Measurements from ENCODE around the gene CTTNBP2. TPM values are rescaled to one million over a fixed set of nuclear protein-coding genes. Genes with fewer than 3 reads are reported as not detected.

CTTNBP2 gene
- polyA plus RNA-seq, 2 of the 4 experiments (the other 2 are of a cell fraction), result 0.18 to 0.25 TPM

GRCh38 chr7:117762055-117762454 lies 111.2 kb downstream of the CTTNBP2 start:
- POLR2A ChIA-PET, result no interaction called here
- ATAC-seq, result no peak
- H3K27ac ChIP-seq, result no peak overlapping the region
- 45% methylated on average over 3 of the region's 3 CpGs for WGBS (ENCODE audit: missing lambda C conversion rate)
- H3K4me2 ChIP-seq, result no peak overlapping the region
- CTCF ChIA-PET, result no interaction called here
- H3K9me3 ChIP-seq, result no peaks in the 10 kb centered on the region
- TF ChIP-seq MAFK (IDR thresholded peaks at IDR 0.05; ENCODE audit: partially characterized antibody), result peak; percentile 44
- no peak for TF ChIP-seq CBX8 (IDR thresholded peaks at IDR 0.05)
- DNase-seq (ENCODE audit: low read depth in 1 of 2, low spot score in 1 of 2), result no peak
- no peak for FAIRE-seq
- H3K4me3 ChIP-seq, result no peak overlapping the region
- H3K4me1 ChIP-seq, result no peaks in the 10 kb centered on the region

- Histone ChIP-seq H3K27ac (no peak overlapping the region), H3K4me3 (no peak overlapping the region), H3K4me1 (no peaks in the 10 kb centered on the region), H3K4me2 (no peak overlapping the region), H3K9me3 (no peaks in the 10 kb centered on the region)
- WGBS (ENCODE audit: missing lambda C conversion rate), result 59% methylated on average over 9 of the region's 9 CpGs
- CTCF ChIA-PET, result no interaction called here
- FAIRE-seq, result no peak
- POLR2A ChIA-PET, result no interaction called here
- no peak for TF ChIP-seq TFCP2L1 (CRISPR knock-in tag; IDR thresholded peaks at IDR 0.05)
- 0 out of 2 replicates have a peak, but pooled peaks have one; percentile 20 for TF ChIP-seq NFE2L2 (conservative IDR thresholded peaks at IDR 0.05; ENCODE audit: low read length)
- no peak for DNase-seq (ENCODE audit: low read depth in 1 of 2, low spot score in 1 of 2)
- no peak for ATAC-seq
These were observed 113.1 kb downstream of the CTTNBP2 start for GRCh38 chr7:117759950-117760640.

GRCh38 chr7:117757440-117757839 lies 115.8 kb downstream of the CTTNBP2 start:
- no peak for DNase-seq (ENCODE audit: low read depth in 1 of 2, low spot score in 1 of 2)
- 62% methylated on average over 4 of the region's 4 CpGs for WGBS (ENCODE audit: missing lambda C conversion rate)
- ChIA-PET CTCF (interaction anchor here (1.7 kb wide), 1 partner anchor 20 kb away, joined by 4 read pairs; no protein-coding TSS in a partner anchor), POLR2A (interaction anchor here (0.6 kb wide), 1 partner anchor 23 kb away, joined by 3 read pairs; no protein-coding TSS in a partner anchor)
- no peak for TF ChIP-seq USF2 (IDR thresholded peaks at IDR 0.05)
- TF ChIP-seq NPAS2 (CRISPR knock-in tag; IDR thresholded peaks at IDR 0.05; ENCODE audit: borderline replicate concordance), result no peak
- FAIRE-seq, result no peak
- no peak for ATAC-seq
- no peaks in the 10 kb centered on the region for H3K4me1 ChIP-seq
- no peak overlapping the region for H3K27ac ChIP-seq
- H3K4me2 ChIP-seq, result no peak overlapping the region
- H3K9me3 ChIP-seq, result no peaks in the 10 kb centered on the region
- no peak overlapping the region for H3K4me3 ChIP-seq

DNA sequence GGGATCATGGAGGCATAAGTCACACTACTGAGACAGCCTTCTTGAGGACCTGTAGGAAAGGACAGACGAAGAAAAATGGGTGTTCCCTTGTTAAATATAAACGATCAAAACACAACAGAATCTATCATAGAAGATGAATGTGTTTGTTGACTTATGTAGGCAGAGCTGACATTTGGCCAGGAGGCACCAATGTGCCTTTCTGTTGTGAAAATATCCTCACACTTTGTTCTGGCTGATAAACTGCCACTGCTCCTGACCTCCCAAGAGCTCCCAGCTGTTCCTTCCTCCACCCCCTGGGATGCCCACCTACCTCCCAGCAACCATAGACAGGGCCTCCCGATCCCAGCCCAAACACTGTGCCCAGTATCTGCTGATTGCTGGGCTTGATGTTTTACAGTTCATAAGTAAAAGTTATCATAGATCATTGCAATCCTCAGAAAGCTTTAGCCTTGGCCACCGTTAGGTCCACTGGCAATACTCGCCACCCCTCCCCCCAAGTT lies 116.6 kb downstream of the CTTNBP2 start:
- ChIA-PET POLR2A (no interaction called here), CTCF (no interaction called here)
- 43% methylated on average over 5 of the region's 5 CpGs for WGBS (ENCODE audit: missing lambda C conversion rate)
- ATAC-seq, result no peak
- Histone ChIP-seq H3K9me3 (no peaks in the 10 kb centered on the region), H3K4me1 (no peaks in the 10 kb centered on the region), H3K4me3 (no peak overlapping the region), H3K27ac (no peak overlapping the region), H3K4me2 (no peak overlapping the region)
- FAIRE-seq, result no peak
- DNase-seq (ENCODE audit: low read depth in 1 of 2, low spot score in 1 of 2), result no peak
- TF ChIP-seq KDM5A (IDR thresholded peaks at IDR 0.05), result no peak
- TF ChIP-seq USF2 (IDR thresholded peaks at IDR 0.05), result no peak
- no peak for TF ChIP-seq POLR2A (IDR thresholded peaks at IDR 0.05; ENCODE audit: low read length)
- TF ChIP-seq ZFP36 (IDR thresholded peaks at IDR 0.05; ENCODE audit: borderline replicate concordance, partially characterized antibody), result no peak
- no peak for TF ChIP-seq RAD21 (conservative IDR thresholded peaks at IDR 0.05 in 1 of 2, IDR thresholded peaks at IDR 0.05 in 1 of 2)
- TF ChIP-seq BCL3 (IDR thresholded peaks at IDR 0.05), result no peak
- TF ChIP-seq, protein P1, sequence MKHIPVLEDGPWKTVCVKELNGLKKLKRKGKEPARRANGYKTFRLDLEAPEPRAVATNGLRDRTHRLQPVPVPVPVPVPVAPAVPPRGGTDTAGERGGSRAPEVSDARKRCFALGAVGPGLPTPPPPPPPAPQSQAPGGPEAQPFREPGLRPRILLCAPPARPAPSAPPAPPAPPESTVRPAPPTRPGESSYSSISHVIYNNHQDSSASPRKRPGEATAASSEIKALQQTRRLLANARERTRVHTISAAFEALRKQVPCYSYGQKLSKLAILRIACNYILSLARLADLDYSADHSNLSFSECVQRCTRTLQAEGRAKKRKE (CRISPR knock-in tag; IDR thresholded peaks at IDR 0.05; ENCODE audit: low read depth), result no peak
- TF ChIP-seq HMGXB4 (CRISPR knock-in tag; IDR thresholded peaks at IDR 0.05; ENCODE audit: borderline replicate concordance), result no peak
- no peak for TF ChIP-seq CHD2 (IDR thresholded peaks at IDR 0.05; ENCODE audit: low read length, partially characterized antibody)
- TF ChIP-seq POLR2AphosphoS2 (conservative IDR thresholded peaks at IDR 0.05; ENCODE audit: low read length), result no peak
- TF ChIP-seq HDAC2 (IDR thresholded peaks at IDR 0.05), result no peak
- no peak for TF ChIP-seq HES2 (IDR thresholded peaks at IDR 0.05)
- TF ChIP-seq RFX5 (IDR thresholded peaks at IDR 0.05), result no peak
- no peak for TF ChIP-seq CHD4 (IDR thresholded peaks at IDR 0.05; ENCODE audit: borderline replicate concordance)

All from A549 (cell line).